ENCODE measurements around the gene DNAJB7. TPM values are rescaled to one million over a fixed set of nuclear protein-coding genes. Genes with fewer than 3 reads are reported as not detected.
"Not testable (repeated sequence)": the region's sequence is repeated elsewhere in the genome, so short reads cannot be mapped to it uniquely, and the experiment has no call there.

Gene DNAJB7
- total RNA-seq, 6 experiments from 2014 or later: not detected

- peaks cover 3% of the 10 kb centered on the region; the same call in 1 of the 2 replicates for H3K27me3 Mint-ChIP-seq (ENCODE audit: insufficient read depth)
- no peaks in the 10 kb centered on the region for H3K9me3 Mint-ChIP-seq
- peak overlapping the region; percentile 99 for H3K4me3 Mint-ChIP-seq
- DNase-seq: no peak
- TF ChIP-seq CTCF (IDR thresholded peaks at IDR 0.05): no peak
- peak overlapping the region; percentile 100 for H3K27ac Mint-ChIP-seq
- peaks cover 54% of the 10 kb centered on the region for H3K4me1 Mint-ChIP-seq (ENCODE audit: low read depth)
- peaks cover 21% of the 10 kb centered on the region for H3K36me3 Mint-ChIP-seq (ENCODE audit: low read depth)
Observed at GRCh38 chr22:40855979-40856512, 5.9 kb downstream of the DNAJB7 start.

- DNase-seq: no peak
- TF ChIP-seq CTCF (IDR thresholded peaks at IDR 0.05): no peak
- no peaks in the 10 kb centered on the region for H3K9me3 Mint-ChIP-seq
- H3K4me3 Mint-ChIP-seq: peak overlapping the region; percentile 99
- peaks cover 15% of the 10 kb centered on the region for H3K36me3 Mint-ChIP-seq (ENCODE audit: low read depth)
- H3K4me1 Mint-ChIP-seq (ENCODE audit: low read depth): peaks cover 48% of the 10 kb centered on the region
- H3K27me3 Mint-ChIP-seq (ENCODE audit: insufficient read depth): no peaks in the 10 kb centered on the region
- peak overlapping the region; percentile 100 for H3K27ac Mint-ChIP-seq
Observed at GRCh38 chr22:40855071-40855978, 6.6 kb downstream of the DNAJB7 start.

GRCh38 chr22:40853961-40854360, 8.0 kb downstream of the DNAJB7 start:
- Mint-ChIP-seq H3K9me3 (no peaks in the 10 kb centered on the region), H3K27me3 (ENCODE audit: insufficient read depth) (no peaks in the 10 kb centered on the region), H3K27ac (peak overlapping the region; percentile 100), H3K4me1 (ENCODE audit: low read depth) (peaks cover 44% of the 10 kb centered on the region), H3K36me3 (ENCODE audit: low read depth) (peaks cover 12% of the 10 kb centered on the region), H3K4me3 (peak overlapping the region; percentile 99)
- TF ChIP-seq CTCF (IDR thresholded peaks at IDR 0.05): no peak
- DNase-seq: no peak

GRCh38 chr22:40853333-40853732, 8.6 kb downstream of the DNAJB7 start:
- DNase-seq: no peak
- Mint-ChIP-seq H3K36me3 (ENCODE audit: low read depth) (peaks cover 10% of the 10 kb centered on the region), H3K27ac (peak overlapping the region; percentile 100), H3K4me1 (ENCODE audit: low read depth) (peaks cover 41% of the 10 kb centered on the region), H3K27me3 (ENCODE audit: insufficient read depth) (no peaks in the 10 kb centered on the region), H3K4me3 (peak overlapping the region; percentile 99), H3K9me3 (no peaks in the 10 kb centered on the region)
- no peak for TF ChIP-seq CTCF (IDR thresholded peaks at IDR 0.05)

DNA sequence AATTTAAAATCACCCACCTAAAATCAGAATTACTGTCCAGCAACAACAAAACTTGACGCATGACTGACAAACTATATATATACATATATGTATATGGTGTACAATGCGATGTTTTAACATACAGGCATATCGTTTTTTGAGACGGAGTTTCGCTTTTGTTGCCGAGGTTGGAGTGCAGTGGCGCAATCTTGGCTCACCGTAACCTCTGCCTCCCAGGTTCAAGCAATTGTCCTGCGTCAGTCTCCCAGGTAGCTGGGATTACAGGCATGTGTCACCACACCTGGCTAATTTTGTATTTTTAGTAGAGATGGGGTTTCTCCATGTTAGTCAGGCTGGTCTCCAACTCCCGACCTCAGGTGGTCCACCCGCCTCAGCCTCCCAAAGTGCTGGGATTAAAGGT, 16.1 kb downstream of the DNAJB7 start:
- Mint-ChIP-seq H3K36me3 (ENCODE audit: low read depth) (peaks cover 15% of the 10 kb centered on the region), H3K4me1 (ENCODE audit: low read depth) (peaks cover 27% of the 10 kb centered on the region)
- not testable (repeated sequence) for H3K27me3 Mint-ChIP-seq (ENCODE audit: insufficient read depth); H3K9me3 Mint-ChIP-seq; H3K4me3 Mint-ChIP-seq; DNase-seq; H3K27ac Mint-ChIP-seq

GRCh38 chr22:40844951-40845350, 17.0 kb downstream of the DNAJB7 start:
- H3K27me3 Mint-ChIP-seq (ENCODE audit: insufficient read depth): no peaks in the 10 kb centered on the region
- H3K4me3 Mint-ChIP-seq: no peak overlapping the region
- no peak overlapping the region; the same call in 1 of the 2 replicates for H3K27ac Mint-ChIP-seq
- DNase-seq: no peak
- peaks cover 23% of the 10 kb centered on the region for H3K36me3 Mint-ChIP-seq (ENCODE audit: low read depth)
- TF ChIP-seq CTCF (IDR thresholded peaks at IDR 0.05): no peak
- H3K9me3 Mint-ChIP-seq: no peaks in the 10 kb centered on the region
- peaks cover 27% of the 10 kb centered on the region for H3K4me1 Mint-ChIP-seq (ENCODE audit: low read depth)

Measured in HFFc6 (cell line).